WERI-Rb-1 (cell line): ENCODE data around the gene PTPRG.

ENCODE experiments used
- DNase-seq: peaks from one replicate; pipeline ENCODE4 v3.0.0-alpha.2; 2020
- H3K27ac ChIP-seq: fragments of 250-450 bp; sonication (Bioruptor Pico); 2 replicates; pipeline ENCODE4 v1.5.1; 2020; ENCODE audit warnings: mild to moderate bottlenecking, moderate library complexity
- H3K27me3 ChIP-seq: fragments of 250-450 bp; sonication (Bioruptor Pico); 2 replicates; pipeline ENCODE4 v1.5.1; 2021; ENCODE audit warnings: mild to moderate bottlenecking, low read depth, moderate library complexity; ENCODE audit not compliant: insufficient read depth, severe bottlenecking
- H3K36me3 ChIP-seq: fragments of 250-450 bp; sonication (Bioruptor Pico); 2 replicates; pipeline ENCODE4 v1.5.1; 2020; ENCODE audit warnings: mild to moderate bottlenecking, moderate library complexity
- H3K4me3 ChIP-seq: 2 replicates; pipeline ENCODE4 v1.5.1; 2011; ENCODE audit warnings: low read depth, mild to moderate bottlenecking, control low read depth, low read length
- H3K9me3 ChIP-seq: fragments of 250-450 bp; sonication (Bioruptor Pico); 2 replicates; pipeline ENCODE4 v1.5.1; 2021; ENCODE audit warnings: mild to moderate bottlenecking, moderate library complexity; ENCODE audit not compliant: severe bottlenecking
- CTCF ChIP-seq: IDR thresholded peaks from 2 replicates; pipeline ENCODE4 v1.5.1; 2011; ENCODE audit warnings: low read depth, mild to moderate bottlenecking, control low read depth, inconsistent platforms, low read length

The PTPRG gene

GRCh38 chr3:61862614-61863289 lies 301.4 kb downstream of the PTPRG start:
- TF ChIP-seq CTCF = no peak
- peaks cover 2% of the 10 kb centered on the region for H3K9me3 ChIP-seq
- no peak overlapping the region for H3K27ac ChIP-seq
- no peak for DNase-seq
- no peak overlapping the region for H3K4me3 ChIP-seq
- no peaks in the 10 kb centered on the region; the same call in 1 of the 2 replicates for H3K36me3 ChIP-seq
- H3K27me3 ChIP-seq = no peaks in the 10 kb centered on the region

GRCh38 chr3:61863579-61863978 lies 302.2 kb downstream of the PTPRG start:
- Histone ChIP-seq H3K36me3 (no peaks in the 10 kb centered on the region; the same call in 1 of the 2 replicates), H3K9me3 (peaks cover 2% of the 10 kb centered on the region), H3K27me3 (no peaks in the 10 kb centered on the region), H3K4me3 (no peak overlapping the region), H3K27ac (no peak overlapping the region)
- DNase-seq = no peak
- TF ChIP-seq CTCF = no peak

- no peak overlapping the region for H3K4me3 ChIP-seq
- H3K9me3 ChIP-seq = no peaks in the 10 kb centered on the region
- H3K36me3 ChIP-seq = no peaks in the 10 kb centered on the region; the same call in 1 of the 2 replicates
- no peaks in the 10 kb centered on the region for H3K27me3 ChIP-seq
- H3K27ac ChIP-seq = no peak overlapping the region
- no peak for TF ChIP-seq CTCF
- no peak for DNase-seq
These were observed 303.5 kb downstream of the PTPRG start for GRCh38 chr3:61864886-61865285.

- no peak overlapping the region for H3K27ac ChIP-seq
- no peaks in the 10 kb centered on the region; the same call in 1 of the 2 replicates for H3K36me3 ChIP-seq
- TF ChIP-seq CTCF = no peak
- H3K4me3 ChIP-seq = no peak overlapping the region
- H3K27me3 ChIP-seq = no peaks in the 10 kb centered on the region
- no peak for DNase-seq
- no peaks in the 10 kb centered on the region for H3K9me3 ChIP-seq
These were observed 304.2 kb downstream of the PTPRG start for GRCh38 chr3:61865466-61866152.

GRCh38 chr3:61866153-61866542 lies 304.8 kb downstream of the PTPRG start:
- Histone ChIP-seq H3K36me3 (no peaks in the 10 kb centered on the region; the same call in 1 of the 2 replicates), H3K4me3 (no peak overlapping the region), H3K9me3 (no peaks in the 10 kb centered on the region), H3K27ac (no peak overlapping the region), H3K27me3 (no peaks in the 10 kb centered on the region)
- no peak for TF ChIP-seq CTCF
- no peak for DNase-seq
